Measurements from ENCODE around the gene UCKL1.

Gene UCKL1

GRCh38 chr20:63958964-63959698 lies 2.9 kb upstream of the UCKL1 start:
- DNase-seq (ENCODE audit: low spot score) = no peak

- no peak for DNase-seq (ENCODE audit: low spot score)
Measured at GRCh38 chr20:63958471-63958870, 2.3 kb upstream of the UCKL1 start.

- no peak for DNase-seq (ENCODE audit: low spot score)
Measured at GRCh38 chr20:63957690-63958441, 1.6 kb upstream of the UCKL1 start.

GRCh38 chr20:63957004-63957689 lies 931 bp upstream of the UCKL1 start:
- DNase-seq (ENCODE audit: low spot score) = peak; percentile 97

GRCh38 chr20:63956664-63957003 lies 418 bp upstream of the UCKL1 start:
- no peak for DNase-seq (ENCODE audit: low spot score)

- peak; percentile 49 for DNase-seq (ENCODE audit: low spot score)
Measured at GRCh38 chr20:63955281-63955826, 862 bp downstream of the UCKL1 start.

GRCh38 chr20:63953764-63954429 lies 2.3 kb downstream of the UCKL1 start:
- DNase-seq (ENCODE audit: low spot score) = no peak

GRCh38 chr20:63952769-63953168 lies 3.4 kb downstream of the UCKL1 start:
- no peak for DNase-seq (ENCODE audit: low spot score)

GRCh38 chr20:63952210-63952535 lies 4.0 kb downstream of the UCKL1 start:
- no peak for DNase-seq (ENCODE audit: low spot score)

- no peak for DNase-seq (ENCODE audit: low spot score)
Measured at GRCh38 chr20:63951398-63952209, 4.6 kb downstream of the UCKL1 start.

- DNase-seq (ENCODE audit: low spot score) = no peak
Measured at GRCh38 chr20:63950701-63951397, 5.4 kb downstream of the UCKL1 start.

GRCh38 chr20:63947638-63948456 lies 8.4 kb downstream of the UCKL1 start:
- DNase-seq (ENCODE audit: low spot score) = no peak

- DNase-seq (ENCODE audit: low spot score) = no peak
Measured at GRCh38 chr20:63946986-63947637, 9.1 kb downstream of the UCKL1 start.

GRCh38 chr20:63945921-63946920 lies 10.0 kb downstream of the UCKL1 start:
- no peak for DNase-seq (ENCODE audit: low spot score)

- no peak for DNase-seq (ENCODE audit: low spot score)
Measured at GRCh38 chr20:63945031-63945658, 11.1 kb downstream of the UCKL1 start.

GRCh38 chr20:63944078-63944941 lies 11.9 kb downstream of the UCKL1 start:
- no peak for DNase-seq (ENCODE audit: low spot score)

- DNase-seq (ENCODE audit: low spot score) = no peak
Measured at GRCh38 chr20:63943808-63944077, 12.5 kb downstream of the UCKL1 start.
